PC-9 (cell line): ENCODE data around the gene TMEM120B. TPM values are rescaled to one million over a fixed set of nuclear protein-coding genes. Genes with fewer than 3 reads are reported as not detected.

Experiments used
- BruUV-seq: library from RNA; stranded (reverse); fragments of 400-500 nt; replicated peaks from 2 replicates; lab custom pipeline; 2021; lab: Mats Ljungman, UMichigan
- CTCF ChIA-PET: fragments of 300-600 bp; sonication (Branson Sonifier 250); formaldehyde crosslinking; loops from one replicate; lab custom pipeline; 2022; ENCODE audit warnings: antibody characterized with exemption; lab: Charles Lee
- POLR2A ChIA-PET: fragments of 300-600 bp; sonication (Branson Sonifier 250); formaldehyde crosslinking; loops from one replicate; lab custom pipeline; 2022; ENCODE audit warnings: antibody characterized with exemption; ENCODE audit not compliant: unreplicated experiment; lab: Charles Lee
- DNase-seq, 2 experiments: peaks; one replicate each; pipeline versions ENCODE4 v3.0.0 to v3.0.0-alpha.2; 2015 to 2022; ENCODE audit warnings: mixed read lengths in 1 of 2
- H2AFZ ChIP-seq: fragments of 200-600 bp; sonication (generic); 2 replicates; pipeline ENCODE4 v1.8.1; 2017; ENCODE audit warnings: antibody characterized with exemption
- H3F3A ChIP-seq: fragments of 200-600 bp; sonication (generic); 2 replicates; pipeline ENCODE4 v1.8.1; 2017; ENCODE audit warnings: antibody characterized with exemption, mild to moderate bottlenecking, low read depth; ENCODE audit not compliant: insufficient read depth
- H3K27ac ChIP-seq: fragments of 200-600 bp; sonication (generic); 2 replicates; pipeline ENCODE4 v1.6.1; 2016; ENCODE audit warnings: mixed run types
- H3K27me3 ChIP-seq: fragments of 200-600 bp; sonication (generic); 2 replicates; pipeline ENCODE4 v1.6.1; 2016; ENCODE audit warnings: low read depth, mixed run types; ENCODE audit not compliant: insufficient read depth
- H3K36me3 ChIP-seq: fragments of 200-600 bp; sonication (generic); 2 replicates; pipeline ENCODE4 v1.6.1; 2016; ENCODE audit warnings: low read depth, mixed run types
- H3K4me1 ChIP-seq: fragments of 200-600 bp; sonication (generic); replicated peaks from 2 replicates; pipeline ENCODE4 v1.6.1; 2016; ENCODE audit warnings: mixed run types; ENCODE audit not compliant: insufficient read depth
- H3K4me2 ChIP-seq: fragments of 200-600 bp; sonication (generic); 2 replicates; pipeline ENCODE4 v1.6.1; 2017; ENCODE audit warnings: mixed run types
- H3K4me3 ChIP-seq: fragments of 200-600 bp; sonication (generic); 2 replicates; pipeline ENCODE4 v1.6.1; 2016; ENCODE audit warnings: mixed run types
- H3K79me2 ChIP-seq: fragments of 200-600 bp; sonication (generic); 2 replicates; pipeline ENCODE4 v1.6.1; 2017; ENCODE audit warnings: low read depth, mixed run types
- H3K9me2 ChIP-seq: fragments of 200-600 bp; sonication (generic); 2 replicates; pipeline ENCODE4 v1.8.1; 2017; ENCODE audit warnings: mild to moderate bottlenecking; ENCODE audit not compliant: insufficient read depth
- H3K9me3 ChIP-seq: fragments of 200-600 bp; sonication (generic); 2 replicates; pipeline ENCODE4 v1.8.1; 2016; ENCODE audit warnings: low read depth; ENCODE audit not compliant: insufficient read depth
- H4K20me1 ChIP-seq: fragments of 200-600 bp; sonication (generic); 2 replicates; pipeline ENCODE4 v1.8.1; 2017; ENCODE audit not compliant: insufficient read depth
- CTCF ChIP-seq: fragments of 200-600 bp; sonication (generic); conservative IDR thresholded peaks from 2 replicates; pipeline ENCODE4 v1.6.1; 2017; ENCODE audit warnings: mixed run types, antibody characterized with exemption, mild to moderate bottlenecking, moderate library complexity
- EZH2 ChIP-seq: fragments of 200-600 bp; sonication (generic); IDR thresholded peaks from 2 replicates; pipeline ENCODE4 v1.8.0; 2017; ENCODE audit warnings: antibody characterized with exemption, low read depth
- intact Hi-C: fragments of 100-400 bp; cut with micrococcal nuclease; formaldehyde crosslinking; loops from one replicate; pipeline ENCODE4 v1.10.0; 2022; ENCODE audit not compliant: unreplicated experiment
- total RNA-seq: library from RNA; stranded (reverse); gene quantifications from 2 replicates; pipeline ENCODE4 v1.2.3, GENCODE V29; 2021

The TMEM120B gene
- total RNA-seq, 1 experiment from 2014 or later: 12.4 TPM

GRCh38 chr12:121830588-121831265, 118.2 kb downstream of the TMEM120B start:
- Histone ChIP-seq H3K9me3 (no peaks in the 10 kb centered on the region), H3K4me2 (no peak overlapping the region), H3K36me3 (no peaks in the 10 kb centered on the region), H3K27ac (no peak overlapping the region), H2AFZ (no peak overlapping the region), H3F3A (peaks cover 23% of the 10 kb centered on the region; the same call in 1 of the 2 replicates), H3K4me3 (no peak overlapping the region), H3K79me2 (no peaks in the 10 kb centered on the region), H3K4me1 (no peaks in the 10 kb centered on the region), H3K9me2 (no peaks in the 10 kb centered on the region), H3K27me3 (no peaks in the 10 kb centered on the region), H4K20me1 (no peaks in the 10 kb centered on the region)
- TF ChIP-seq EZH2 (no peak), CTCF (no peak)
- intact Hi-C loops: no loop called here
- DNase-seq: no peak
- no TSS peak for BruUV-seq
- CTCF ChIA-PET: no interaction called here
- POLR2A ChIA-PET: no interaction called here

Other genes starting within 250 kb of the TMEM120B start
- 43.6 and 45.1 TPM in 2 replicates for gene KDM2B, start 131.7 kb upstream of the TMEM120B start, total RNA-seq
- 25.6 and 28.1 TPM in 2 replicates for gene ORAI1, start 86.2 kb upstream of the TMEM120B start, total RNA-seq
- gene MORN3, start 43.1 kb upstream of the TMEM120B start, total RNA-seq: 1.8 and 2.9 TPM in 2 replicates
- gene RHOF, start 80.9 kb downstream of the TMEM120B start, total RNA-seq: 132 and 179 TPM in 2 replicates
- 16.4 and 22.6 TPM in 2 replicates for gene SETD1B, start 91.3 kb downstream of the TMEM120B start, total RNA-seq
- gene HPD, start 146.1 kb downstream of the TMEM120B start, total RNA-seq: 0.35 and 0.92 TPM in 2 replicates
- 64.8 and 76.6 TPM in 2 replicates for gene PSMD9, start 176.0 kb downstream of the TMEM120B start, total RNA-seq
- 3.7 and 4.3 TPM in 2 replicates for gene CFAP251, start 205.8 kb downstream of the TMEM120B start, total RNA-seq